GM12878 (cell line): ENCODE results near the gene DKK3. TPM values are rescaled to one million over a fixed set of nuclear protein-coding genes. Genes with fewer than 3 reads are reported as not detected.

Experiments
- ATAC-seq: fragments of 200-7000 bp; cut with Tn5 transposase; 3 replicates; pipeline ENCODE4 v1.9.1; 2020; ENCODE audit warnings: mild to moderate bottlenecking, moderate library complexity
- BruUV-seq: library from RNA; stranded (reverse); fragments of 400-500 nt; replicated peaks from 2 replicates; lab custom pipeline; 2021; lab: Mats Ljungman, UMichigan
- CTCF ChIA-PET: fragments of 300-600 bp; sonication (Branson Sonifier 250); formaldehyde crosslinking; extraction: SDS; loops from one replicate; lab custom pipeline; 2021; ENCODE audit warnings: inconsistent platforms; lab: Yijun Ruan, JAX
- POLR2A ChIA-PET: fragments of 350-600 bp; formaldehyde crosslinking; extraction: SDS; loops from one replicate; lab custom pipeline; 2021; ENCODE audit warnings: inconsistent platforms; lab: Charles Lee
- RAD21 ChIA-PET: fragments of 300-600 bp; sonication (Branson Sonifier 250); formaldehyde crosslinking; loops from one replicate; lab custom pipeline; 2023; ENCODE audit warnings: antibody characterized with exemption; ENCODE audit not compliant: unreplicated experiment; lab: Charles Lee
- SMC1A ChIA-PET: fragments of 300-600 bp; sonication (Branson Sonifier 250); formaldehyde crosslinking; loops from one replicate; lab custom pipeline; 2023; ENCODE audit not compliant: unreplicated experiment, uncharacterized antibody; lab: Charles Lee
- DNase-seq: peaks from one replicate; pipeline ENCODE4 v3.0.0-alpha.2; 2011; ENCODE audit warnings: low read depth, low spot score
- FAIRE-seq: peaks from 3 replicates; lab custom pipeline; 2011; peaks lifted over from hg19 to GRCh38; lab: Jason Lieb, UNC
- H2AFZ ChIP-seq: 2 replicates; pipeline ENCODE4 v1.6.0; 2011; ENCODE audit warnings: low read depth, low read length, control low read depth; ENCODE audit not compliant: control insufficient read depth
- H3K27ac ChIP-seq: 2 replicates; pipeline ENCODE4 v1.5.1; 2011; ENCODE audit warnings: control low read depth; ENCODE audit not compliant: control insufficient read depth, insufficient read depth
- H3K27me3 ChIP-seq, 2 experiments: replicated peaks in 1 of 2; 2 replicates each; pipeline versions ENCODE4 v1.6.0 to v1.6.1; 2011; ENCODE audit warnings: low read length in 1 of 2; ENCODE audit not compliant: control insufficient read depth in 2 of 2, insufficient read depth in 2 of 2
- H3K36me3 ChIP-seq, 2 experiments: 2 replicates each; pipeline ENCODE4 v1.5.1; 2011; ENCODE audit warnings: low read length in 1 of 2; ENCODE audit not compliant: control insufficient read depth in 2 of 2, insufficient read depth in 2 of 2
- H3K4me1 ChIP-seq: 2 replicates; pipeline ENCODE4 v1.6.1; 2011; ENCODE audit warnings: mild to moderate bottlenecking, low read length, moderate library complexity, mixed read lengths; ENCODE audit not compliant: control insufficient read depth, insufficient read depth
- H3K4me2 ChIP-seq: 2 replicates; pipeline ENCODE4 v1.6.0; 2011; ENCODE audit warnings: control low read depth; ENCODE audit not compliant: control insufficient read depth, insufficient read depth
- H3K4me3 ChIP-seq: fragments of 200-600 bp; sonication (generic); 2 replicates; pipeline ENCODE4 v1.5.1; 2016
- H3K79me2 ChIP-seq: 2 replicates; pipeline ENCODE4 v1.6.0; 2011; ENCODE audit warnings: low read length; ENCODE audit not compliant: control insufficient read depth, insufficient read depth
- H3K9ac ChIP-seq: 2 replicates; pipeline ENCODE4 v1.8.0; 2011; ENCODE audit warnings: low read length, control low read depth, mixed read lengths; ENCODE audit not compliant: control insufficient read depth, insufficient read depth
- H3K9me3 ChIP-seq: replicated peaks from 3 replicates; pipeline ENCODE4 v1.5.1; 2011; ENCODE audit warnings: mild to moderate bottlenecking, low read length; ENCODE audit not compliant: control insufficient read depth, insufficient read depth
- H4K20me1 ChIP-seq: 2 replicates; pipeline ENCODE4 v1.6.0; 2011; ENCODE audit not compliant: control insufficient read depth, insufficient read depth
- BRCA1 ChIP-seq: IDR thresholded peaks from 2 replicates; pipeline ENCODE4 v1.6.1; 2011; ENCODE audit warnings: low read depth, low read length, improper control_type of control experiment
- CREM ChIP-seq: IDR thresholded peaks from 2 replicates; pipeline ENCODE4 v1.6.1; 2014; ENCODE audit warnings: antibody characterized with exemption, low read depth
- DPF2 ChIP-seq: fragments of 450-650 bp; IDR thresholded peaks from 2 replicates; pipeline ENCODE4 v1.6.1; 2017; ENCODE audit warnings: mild to moderate bottlenecking
- IKZF1 ChIP-seq: fragments of 450-650 bp; conservative IDR thresholded peaks from 2 replicates; pipeline ENCODE4 v1.6.1; 2017; ENCODE audit warnings: antibody characterized with exemption, mild to moderate bottlenecking
- MEF2B ChIP-seq: fragments of 450-650 bp; IDR thresholded peaks from 2 replicates; pipeline ENCODE4 v1.6.1; 2018; ENCODE audit warnings: mild to moderate bottlenecking, moderate library complexity; ENCODE audit not compliant: partially characterized antibody, poor library complexity, severe bottlenecking
- NBN ChIP-seq: fragments of 450-650 bp; IDR thresholded peaks from 2 replicates; pipeline ENCODE4 v1.6.1; 2016
- NFIC ChIP-seq: IDR thresholded peaks from 2 replicates; pipeline ENCODE4 v1.6.1; 2012; ENCODE audit warnings: low read depth, mild to moderate bottlenecking, inconsistent platforms, low read length, moderate library complexity
- POLR2AphosphoS2 ChIP-seq: IDR thresholded peaks from 2 replicates; pipeline ENCODE4 v1.6.1; 2011; ENCODE audit warnings: low read depth, mild to moderate bottlenecking, low read length, improper control_type of control experiment, moderate library complexity
- POLR2AphosphoS5 ChIP-seq: IDR thresholded peaks from 2 replicates; pipeline ENCODE4 v1.6.1; 2011; ENCODE audit warnings: mild to moderate bottlenecking, low read length, inconsistent platforms
- SIX5 ChIP-seq: IDR thresholded peaks from 2 replicates; pipeline ENCODE4 v1.6.1; 2011; ENCODE audit warnings: mild to moderate bottlenecking, low read depth, low read length, moderate library complexity; ENCODE audit not compliant: severe bottlenecking
- SMARCA5 ChIP-seq: fragments of 450-650 bp; IDR thresholded peaks from 2 replicates; pipeline ENCODE4 v1.6.1; 2017; ENCODE audit warnings: mild to moderate bottlenecking
- TCF7 ChIP-seq: IDR thresholded peaks from 2 replicates; pipeline ENCODE4 v1.6.1; 2014; ENCODE audit warnings: antibody characterized with exemption, borderline replicate concordance
- ZNF622 ChIP-seq: fragments of 450-650 bp; IDR thresholded peaks from 2 replicates; pipeline ENCODE4 v1.6.1; 2017; ENCODE audit warnings: mild to moderate bottlenecking, inconsistent platforms
- WGBS: methylation state at CpG from one replicate; pipeline ENCODE4 v1.1.6; 2016; ENCODE audit warnings: low lambda C conversion rate; ENCODE audit not compliant: insufficient replicate concordance, insufficient coverage; ENCODE audit errors: missing lambda C conversion rate; 5-methylcytosine and 5-hydroxymethylcytosine counted together
- in situ Hi-C: fragments of 300-500 bp; cut with MboI; formaldehyde crosslinking; loops from 9 replicates; pipeline ENCODE4 v1.14.3; 2018; ENCODE audit warnings: mixed read lengths
- intact Hi-C: fragments of 100-400 bp; cut with micrococcal nuclease; formaldehyde crosslinking; loops from one replicate; pipeline ENCODE4 v1.14.2; 2022; ENCODE audit not compliant: unreplicated experiment
- polyA plus RNA-seq, 11 experiments: library from polyadenylated mRNA; depleted of rRNA in 4 of 11; unstranded in 6 of 11; stranded (reverse) in 5 of 11; fragments of >200 nt; fragmentation: Nextera tagmentation in 4 of 11; fragmentation: Illumina TruSeq in 1 of 11; extraction: Ambion mirVana in 4 of 11; extraction: Trizol in 1 of 11; gene quantifications; 1 replicate in 1 of 11; 2 replicates in 10 of 11; pipeline versions ENCODE4 v1.2.1 to v1.2.3, GENCODE V29; 2011 to 2016; ENCODE audit warnings: inconsistent platforms in 2 of 11, missing spikeins in 2 of 11, low read depth in 1 of 11
- total RNA-seq, 4 experiments: library from RNA; depleted of rRNA in 3 of 4; stranded (reverse); fragments of >200 nt in 3 of 4; fragmentation: Illumina TruSeq in 1 of 4; extraction: Trizol in 1 of 4; gene quantifications; 2 replicates each; pipeline versions ENCODE4 v1.2.1 to v1.2.3, GENCODE V29; 2013 to 2021
- TF ChIP-seq, protein P1 (sequence below): fragments of 450-650 bp; IDR thresholded peaks from 2 replicates; pipeline ENCODE4 v1.6.1; 2016; ENCODE audit warnings: mild to moderate bottlenecking
- TF ChIP-seq, protein P2 (sequence below): fragments of 450-650 bp; conservative IDR thresholded peaks from 2 replicates; pipeline ENCODE4 v1.6.1; 2017; ENCODE audit warnings: mild to moderate bottlenecking, moderate library complexity
- TF ChIP-seq, protein P3 (sequence below): fragments of 450-650 bp; IDR thresholded peaks from 2 replicates; pipeline ENCODE4 v1.6.1; 2017; ENCODE audit warnings: borderline replicate concordance

DKK3 gene
- total and polyA plus RNA-seq, 10 of the 15 experiments (the other 5 are each of a cell fraction or from before 2014, with no cell fraction given): 0.07 to 0.16 (median 0.15) TPM; not detected in 7

DNA sequence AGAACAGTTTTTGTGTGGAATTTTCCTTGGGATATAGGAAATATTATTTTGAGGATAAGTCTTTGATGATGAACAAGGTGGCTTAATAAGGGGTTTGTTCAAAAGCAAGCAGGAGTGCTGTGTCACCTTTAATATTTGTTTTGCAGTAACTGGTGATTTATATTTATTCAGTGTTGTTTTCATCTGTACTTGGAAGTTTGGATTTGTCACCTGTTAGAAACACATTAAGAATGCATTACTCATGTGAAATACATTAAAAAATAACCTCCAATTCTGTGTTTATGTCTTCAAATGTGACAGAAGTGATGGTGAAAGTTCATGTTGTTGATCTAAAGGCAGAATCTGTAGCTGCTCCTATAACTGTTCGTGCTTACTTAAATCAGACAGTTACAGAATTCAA is 70.5 kb downstream of the DKK3 start:
- intact Hi-C loops: no loop called here
- CTCF ChIA-PET: no interaction called here
- no peak for ATAC-seq
- TF ChIP-seq, protein P1, sequence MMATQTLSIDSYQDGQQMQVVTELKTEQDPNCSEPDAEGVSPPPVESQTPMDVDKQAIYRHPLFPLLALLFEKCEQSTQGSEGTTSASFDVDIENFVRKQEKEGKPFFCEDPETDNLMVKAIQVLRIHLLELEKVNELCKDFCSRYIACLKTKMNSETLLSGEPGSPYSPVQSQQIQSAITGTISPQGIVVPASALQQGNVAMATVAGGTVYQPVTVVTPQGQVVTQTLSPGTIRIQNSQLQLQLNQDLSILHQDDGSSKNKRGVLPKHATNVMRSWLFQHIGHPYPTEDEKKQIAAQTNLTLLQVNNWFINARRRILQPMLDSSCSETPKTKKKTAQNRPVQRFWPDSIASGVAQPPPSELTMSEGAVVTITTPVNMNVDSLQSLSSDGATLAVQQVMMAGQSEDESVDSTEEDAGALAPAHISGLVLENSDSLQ: no peak
- TF ChIP-seq DPF2 (no peak), IKZF1 (no peak), SIX5 (no peak), POLR2AphosphoS2 (no peak), POLR2AphosphoS5 (no peak), ZNF622 (no peak), CREM (no peak)
- TF ChIP-seq, all 136 proteins: peak for 0
- Histone ChIP-seq H3K36me3 (peaks cover 4 to 14% of the 10 kb centered on the region in 2 experiments), H2AFZ (no peak overlapping the region), H3K4me3 (no peak overlapping the region), H3K9ac (no peak overlapping the region), H3K27ac (no peak overlapping the region), H4K20me1 (no peaks in the 10 kb centered on the region), H3K79me2 (no peaks in the 10 kb centered on the region), H3K9me3 (no peaks in the 10 kb centered on the region), H3K4me1 (no peaks in the 10 kb centered on the region), H3K4me2 (no peak overlapping the region), H3K27me3 (no peaks in the 10 kb centered on the region)
- 100% methylated on average over 1 of the region's 1 CpG for WGBS
- no TSS peak for BruUV-seq
- ChIA-PET SMC1A (interaction anchor here (0.9 to 1.5 kb wide), 2 partner anchors 9 to 12 kb away, joined by 4 to 5 read pairs; no protein-coding TSS in a partner anchor), POLR2A (no interaction called here), RAD21 (no interaction called here)
- in situ Hi-C loops: no loop called here
- no peak for DNase-seq
- no peak for FAIRE-seq

DNA sequence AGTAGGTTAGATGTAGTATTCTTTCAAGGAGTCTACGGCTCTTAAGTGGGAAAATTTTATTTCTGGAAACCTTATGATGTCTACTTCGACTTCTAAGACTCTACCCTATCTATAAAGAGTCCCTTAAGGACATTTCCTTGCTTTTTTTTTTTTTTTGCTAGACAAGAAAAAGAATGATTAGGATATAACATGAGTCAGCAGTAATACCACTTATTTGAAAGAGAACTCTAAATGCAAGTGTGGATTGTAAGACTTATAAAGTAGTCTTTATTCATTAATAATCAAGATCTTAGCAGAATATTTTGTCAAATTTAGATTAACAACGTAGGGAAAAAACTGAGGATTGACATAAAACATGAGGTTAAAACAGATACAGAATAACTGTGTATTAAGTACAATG is 71.0 kb downstream of the DKK3 start:
- intact Hi-C loops: no loop called here
- Histone ChIP-seq H4K20me1 (no peaks in the 10 kb centered on the region), H3K9ac (no peak overlapping the region), H3K27ac (no peak overlapping the region), H3K4me3 (no peak overlapping the region), H3K4me1 (no peaks in the 10 kb centered on the region), H2AFZ (no peak overlapping the region), H3K27me3 (no peaks in the 10 kb centered on the region), H3K9me3 (no peaks in the 10 kb centered on the region), H3K36me3 (peaks cover 0 to 12% of the 10 kb centered on the region in 2 experiments; a peak in 3 of 4 replicates), H3K4me2 (no peak overlapping the region), H3K79me2 (no peaks in the 10 kb centered on the region)
- ChIA-PET SMC1A (no interaction called here), POLR2A (no interaction called here), RAD21 (no interaction called here), CTCF (no interaction called here)
- 95% methylated on average over 3 of the region's 3 CpGs for WGBS
- no peak for FAIRE-seq
- DNase-seq: no peak
- in situ Hi-C loops: no loop called here
- no peak for ATAC-seq
- no TSS peak for BruUV-seq
- TF ChIP-seq TCF7 (no peak), MEF2B (no peak), SMARCA5 (no peak), NBN (no peak), BRCA1 (no peak), NFIC (no peak), CREM (no peak)
- TF ChIP-seq, protein P2, sequence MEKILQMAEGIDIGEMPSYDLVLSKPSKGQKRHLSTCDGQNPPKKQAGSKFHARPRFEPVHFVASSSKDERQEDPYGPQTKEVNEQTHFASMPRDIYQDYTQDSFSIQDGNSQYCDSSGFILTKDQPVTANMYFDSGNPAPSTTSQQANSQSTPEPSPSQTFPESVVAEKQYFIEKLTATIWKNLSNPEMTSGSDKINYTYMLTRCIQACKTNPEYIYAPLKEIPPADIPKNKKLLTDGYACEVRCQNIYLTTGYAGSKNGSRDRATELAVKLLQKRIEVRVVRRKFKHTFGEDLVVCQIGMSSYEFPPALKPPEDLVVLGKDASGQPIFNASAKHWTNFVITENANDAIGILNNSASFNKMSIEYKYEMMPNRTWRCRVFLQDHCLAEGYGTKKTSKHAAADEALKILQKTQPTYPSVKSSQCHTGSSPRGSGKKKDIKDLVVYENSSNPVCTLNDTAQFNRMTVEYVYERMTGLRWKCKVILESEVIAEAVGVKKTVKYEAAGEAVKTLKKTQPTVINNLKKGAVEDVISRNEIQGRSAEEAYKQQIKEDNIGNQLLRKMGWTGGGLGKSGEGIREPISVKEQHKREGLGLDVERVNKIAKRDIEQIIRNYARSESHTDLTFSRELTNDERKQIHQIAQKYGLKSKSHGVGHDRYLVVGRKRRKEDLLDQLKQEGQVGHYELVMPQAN: no peak
- TF ChIP-seq, protein P3, sequence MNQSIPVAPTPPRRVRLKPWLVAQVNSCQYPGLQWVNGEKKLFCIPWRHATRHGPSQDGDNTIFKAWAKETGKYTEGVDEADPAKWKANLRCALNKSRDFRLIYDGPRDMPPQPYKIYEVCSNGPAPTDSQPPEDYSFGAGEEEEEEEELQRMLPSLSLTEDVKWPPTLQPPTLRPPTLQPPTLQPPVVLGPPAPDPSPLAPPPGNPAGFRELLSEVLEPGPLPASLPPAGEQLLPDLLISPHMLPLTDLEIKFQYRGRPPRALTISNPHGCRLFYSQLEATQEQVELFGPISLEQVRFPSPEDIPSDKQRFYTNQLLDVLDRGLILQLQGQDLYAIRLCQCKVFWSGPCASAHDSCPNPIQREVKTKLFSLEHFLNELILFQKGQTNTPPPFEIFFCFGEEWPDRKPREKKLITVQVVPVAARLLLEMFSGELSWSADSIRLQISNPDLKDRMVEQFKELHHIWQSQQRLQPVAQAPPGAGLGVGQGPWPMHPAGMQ: no peak
